PC-9 (cell line): ENCODE data around the gene LTBP4. TPM values are rescaled to one million over a fixed set of nuclear protein-coding genes. Genes with fewer than 3 reads are reported as not detected.

ENCODE experiments used
- BruUV-seq: library from RNA; stranded (reverse); fragments of 400-500 nt; replicated peaks from 2 replicates; lab custom pipeline; 2021; lab: Mats Ljungman, UMichigan
- CTCF ChIA-PET: fragments of 300-600 bp; sonication (Branson Sonifier 250); formaldehyde crosslinking; loops from one replicate; lab custom pipeline; 2022; ENCODE audit warnings: antibody characterized with exemption; lab: Charles Lee
- POLR2A ChIA-PET: fragments of 300-600 bp; sonication (Branson Sonifier 250); formaldehyde crosslinking; loops from one replicate; lab custom pipeline; 2022; ENCODE audit warnings: antibody characterized with exemption; ENCODE audit not compliant: unreplicated experiment; lab: Charles Lee
- DNase-seq, 2 experiments: peaks; one replicate each; pipeline versions ENCODE4 v3.0.0 to v3.0.0-alpha.2; 2015 to 2022; ENCODE audit warnings: mixed read lengths in 1 of 2
- H2AFZ ChIP-seq: fragments of 200-600 bp; sonication (generic); 2 replicates; pipeline ENCODE4 v1.8.1; 2017; ENCODE audit warnings: antibody characterized with exemption
- H3F3A ChIP-seq: fragments of 200-600 bp; sonication (generic); 2 replicates; pipeline ENCODE4 v1.8.1; 2017; ENCODE audit warnings: antibody characterized with exemption, mild to moderate bottlenecking, low read depth; ENCODE audit not compliant: insufficient read depth
- H3K27ac ChIP-seq: fragments of 200-600 bp; sonication (generic); 2 replicates; pipeline ENCODE4 v1.6.1; 2016; ENCODE audit warnings: mixed run types
- H3K27me3 ChIP-seq: fragments of 200-600 bp; sonication (generic); 2 replicates; pipeline ENCODE4 v1.6.1; 2016; ENCODE audit warnings: low read depth, mixed run types; ENCODE audit not compliant: insufficient read depth
- H3K36me3 ChIP-seq: fragments of 200-600 bp; sonication (generic); 2 replicates; pipeline ENCODE4 v1.6.1; 2016; ENCODE audit warnings: low read depth, mixed run types
- H3K4me1 ChIP-seq: fragments of 200-600 bp; sonication (generic); replicated peaks from 2 replicates; pipeline ENCODE4 v1.6.1; 2016; ENCODE audit warnings: mixed run types; ENCODE audit not compliant: insufficient read depth
- H3K4me2 ChIP-seq: fragments of 200-600 bp; sonication (generic); 2 replicates; pipeline ENCODE4 v1.6.1; 2017; ENCODE audit warnings: mixed run types
- H3K4me3 ChIP-seq: fragments of 200-600 bp; sonication (generic); 2 replicates; pipeline ENCODE4 v1.6.1; 2016; ENCODE audit warnings: mixed run types
- H3K79me2 ChIP-seq: fragments of 200-600 bp; sonication (generic); 2 replicates; pipeline ENCODE4 v1.6.1; 2017; ENCODE audit warnings: low read depth, mixed run types
- H3K9me2 ChIP-seq: fragments of 200-600 bp; sonication (generic); 2 replicates; pipeline ENCODE4 v1.8.1; 2017; ENCODE audit warnings: mild to moderate bottlenecking; ENCODE audit not compliant: insufficient read depth
- H3K9me3 ChIP-seq: fragments of 200-600 bp; sonication (generic); 2 replicates; pipeline ENCODE4 v1.8.1; 2016; ENCODE audit warnings: low read depth; ENCODE audit not compliant: insufficient read depth
- H4K20me1 ChIP-seq: fragments of 200-600 bp; sonication (generic); 2 replicates; pipeline ENCODE4 v1.8.1; 2017; ENCODE audit not compliant: insufficient read depth
- CTCF ChIP-seq: fragments of 200-600 bp; sonication (generic); conservative IDR thresholded peaks from 2 replicates; pipeline ENCODE4 v1.6.1; 2017; ENCODE audit warnings: mixed run types, antibody characterized with exemption, mild to moderate bottlenecking, moderate library complexity
- EZH2 ChIP-seq: fragments of 200-600 bp; sonication (generic); IDR thresholded peaks from 2 replicates; pipeline ENCODE4 v1.8.0; 2017; ENCODE audit warnings: antibody characterized with exemption, low read depth
- intact Hi-C: fragments of 100-400 bp; cut with micrococcal nuclease; formaldehyde crosslinking; loops from one replicate; pipeline ENCODE4 v1.10.0; 2022; ENCODE audit not compliant: unreplicated experiment
- total RNA-seq: library from RNA; stranded (reverse); gene quantifications from 2 replicates; pipeline ENCODE4 v1.2.3, GENCODE V29; 2021

Gene LTBP4
- total RNA-seq, 1 experiment from 2014 or later, result 163 TPM

GRCh38 chr19:40629346-40629745, 28.2 kb downstream of the LTBP4 start:
- Histone ChIP-seq H2AFZ (no peak overlapping the region), H3K9me3 (no peaks in the 10 kb centered on the region), H3K27ac (no peak overlapping the region), H3K4me2 (no peak overlapping the region), H3K4me1 (no peaks in the 10 kb centered on the region), H4K20me1 (no peaks in the 10 kb centered on the region; the same call in 1 of the 2 replicates), H3K4me3 (no peak overlapping the region), H3K27me3 (no peaks in the 10 kb centered on the region), H3K79me2 (no peaks in the 10 kb centered on the region), H3F3A (peaks cover 22% of the 10 kb centered on the region), H3K9me2 (no peaks in the 10 kb centered on the region), H3K36me3 (no peaks in the 10 kb centered on the region)
- DNase-seq, result no peak
- POLR2A ChIA-PET, result no interaction called here
- BruUV-seq, result no TSS peak
- TF ChIP-seq CTCF (no peak), EZH2 (no peak)
- intact Hi-C loops, result no loop called here
- CTCF ChIA-PET, result no interaction called here

- no peak for TF ChIP-seq CTCF
- TF ChIP-seq EZH2, result no peak
- CTCF ChIA-PET, result no interaction called here
- H3K4me3 ChIP-seq, result no peak overlapping the region
- H3K79me2 ChIP-seq, result no peaks in the 10 kb centered on the region
- no peak overlapping the region for H3K4me2 ChIP-seq
- no peaks in the 10 kb centered on the region for H3K27me3 ChIP-seq
- POLR2A ChIA-PET, result interaction anchor here (0.6 kb wide), 1 partner anchor 224 kb away, joined by 26 read pairs; no protein-coding TSS in a partner anchor
- H3K9me3 ChIP-seq, result no peaks in the 10 kb centered on the region
- TSS peak; percentile 8 for BruUV-seq
- intact Hi-C loops, result loop anchor here (5.0 kb wide), 1 partner anchor 83 kb away; no protein-coding TSS in a partner anchor
- H2AFZ ChIP-seq, result no peak overlapping the region
- H3K9me2 ChIP-seq, result no peaks in the 10 kb centered on the region
- H3K36me3 ChIP-seq, result no peaks in the 10 kb centered on the region
- H3F3A ChIP-seq, result peaks cover 19% of the 10 kb centered on the region
- no peak for DNase-seq
- H3K4me1 ChIP-seq, result no peaks in the 10 kb centered on the region
- no peak overlapping the region for H3K27ac ChIP-seq
- no peaks in the 10 kb centered on the region; the same call in 1 of the 2 replicates for H4K20me1 ChIP-seq
Observed at GRCh38 chr19:40630571-40631160, 29.5 kb downstream of the LTBP4 start.

- Histone ChIP-seq H3K4me1 (no peaks in the 10 kb centered on the region), H3K4me2 (no peak overlapping the region), H3K27me3 (no peaks in the 10 kb centered on the region), H3K79me2 (no peaks in the 10 kb centered on the region), H3K4me3 (no peak overlapping the region), H3F3A (peaks cover 19% of the 10 kb centered on the region), H3K27ac (no peak overlapping the region), H4K20me1 (no peaks in the 10 kb centered on the region), H3K9me3 (no peaks in the 10 kb centered on the region), H2AFZ (no peak overlapping the region), H3K9me2 (no peaks in the 10 kb centered on the region), H3K36me3 (no peaks in the 10 kb centered on the region)
- no peak for TF ChIP-seq CTCF
- TF ChIP-seq EZH2, result no peak
- no peak for DNase-seq
- no TSS peak for BruUV-seq
- ChIA-PET CTCF (no interaction called here), POLR2A (no interaction called here)
- intact Hi-C loops, result loop anchor here (5.0 kb wide), 1 partner anchor 85 kb away; no protein-coding TSS in a partner anchor
Observed at GRCh38 chr19:40632311-40633036, 31.3 kb downstream of the LTBP4 start.
